ENCODE measurements around the gene BLOC1S1.

BLOC1S1 gene

DNA sequence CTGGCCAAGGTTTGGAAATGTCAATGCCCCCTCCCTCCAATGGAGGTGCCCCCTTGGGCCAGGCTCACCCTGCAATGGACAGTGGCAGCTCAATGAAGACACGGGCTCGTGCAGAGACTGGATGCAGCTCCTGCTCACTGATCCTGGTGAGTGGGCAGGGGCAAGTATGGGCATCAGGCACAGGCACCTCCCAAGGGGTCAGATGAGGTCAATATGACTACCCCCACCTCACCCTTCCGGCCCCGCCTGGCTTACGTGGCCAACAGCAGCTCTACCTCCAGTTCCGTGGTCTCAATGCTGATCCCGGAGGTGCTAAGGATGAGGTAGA lies 21.7 kb upstream of the BLOC1S1 start:
- in situ Hi-C loops (cut with HindIII; ENCODE audit: low sequenced_read_pairs): no loop called here

DNA sequence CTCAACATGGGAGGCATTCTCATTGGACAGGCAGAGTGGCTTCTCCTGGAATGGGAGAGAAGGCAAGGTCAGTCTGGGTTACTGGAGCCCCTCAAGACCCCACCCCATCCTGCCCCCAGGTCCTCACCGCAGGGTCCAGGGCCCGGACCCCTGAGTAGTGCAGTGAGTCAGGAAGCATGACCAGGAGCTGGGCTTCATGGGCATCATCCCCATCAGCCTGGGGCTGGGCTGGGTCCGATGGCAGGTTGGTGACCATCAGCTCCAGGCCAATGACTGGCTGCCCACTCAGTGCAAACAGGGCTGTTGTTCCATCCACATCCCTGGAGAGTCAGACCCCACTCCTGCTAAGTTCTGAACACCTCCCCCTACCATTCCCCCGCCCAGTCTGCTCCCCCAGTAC lies 21.2 kb upstream of the BLOC1S1 start:
- in situ Hi-C loops (cut with HindIII; ENCODE audit: low sequenced_read_pairs): loop anchor here (5.0 kb wide), 1 partner anchor 67 kb away; no protein-coding TSS in a partner anchor

DNA sequence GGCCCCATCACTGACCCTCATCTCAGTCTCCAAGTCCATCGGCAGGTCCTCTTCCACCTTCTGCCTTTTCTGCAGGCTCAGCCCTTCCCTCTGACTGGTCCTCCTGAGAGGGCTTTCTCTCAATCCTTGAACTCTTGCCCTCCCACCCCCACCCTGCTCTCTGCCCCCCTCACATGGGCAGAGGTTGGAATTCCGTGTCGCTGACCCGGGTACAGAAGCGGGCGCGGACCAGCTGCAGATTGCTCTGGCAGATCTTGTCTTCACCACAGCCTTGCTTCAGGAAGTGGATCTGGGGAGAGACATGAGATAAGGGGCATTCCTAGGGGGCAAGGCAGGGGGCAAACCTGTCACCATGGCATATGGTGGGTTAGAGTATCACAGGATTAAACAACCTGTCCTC lies 20.5 kb upstream of the BLOC1S1 start:
- in situ Hi-C loops (cut with HindIII; ENCODE audit: low sequenced_read_pairs): loop anchor here (5.0 kb wide), 1 partner anchor 68 kb away; no protein-coding TSS in a partner anchor

DNA sequence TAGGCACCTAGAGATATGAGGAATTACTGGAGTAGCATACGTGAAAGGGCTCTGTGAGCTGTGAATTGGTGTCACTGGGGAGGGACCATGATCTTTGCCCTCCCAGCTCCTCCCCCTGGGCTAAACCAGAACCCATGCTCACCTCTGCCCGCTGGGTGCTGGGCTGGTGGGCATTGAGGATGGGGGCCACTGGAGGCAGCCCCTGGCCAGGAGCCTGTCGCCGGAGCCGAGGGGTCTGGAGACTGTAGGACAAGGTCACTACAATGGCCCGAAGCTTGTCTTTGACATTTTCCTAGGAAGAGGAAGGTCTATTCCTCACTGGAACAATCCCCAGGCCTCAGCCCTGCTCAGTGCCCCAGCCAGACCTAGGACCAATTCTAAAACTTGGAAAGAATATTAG lies 19.7 kb upstream of the BLOC1S1 start:
- in situ Hi-C loops (cut with HindIII; ENCODE audit: low sequenced_read_pairs): loop anchor here (5.0 kb wide), 1 partner anchor 69 kb away; no protein-coding TSS in a partner anchor

DNA sequence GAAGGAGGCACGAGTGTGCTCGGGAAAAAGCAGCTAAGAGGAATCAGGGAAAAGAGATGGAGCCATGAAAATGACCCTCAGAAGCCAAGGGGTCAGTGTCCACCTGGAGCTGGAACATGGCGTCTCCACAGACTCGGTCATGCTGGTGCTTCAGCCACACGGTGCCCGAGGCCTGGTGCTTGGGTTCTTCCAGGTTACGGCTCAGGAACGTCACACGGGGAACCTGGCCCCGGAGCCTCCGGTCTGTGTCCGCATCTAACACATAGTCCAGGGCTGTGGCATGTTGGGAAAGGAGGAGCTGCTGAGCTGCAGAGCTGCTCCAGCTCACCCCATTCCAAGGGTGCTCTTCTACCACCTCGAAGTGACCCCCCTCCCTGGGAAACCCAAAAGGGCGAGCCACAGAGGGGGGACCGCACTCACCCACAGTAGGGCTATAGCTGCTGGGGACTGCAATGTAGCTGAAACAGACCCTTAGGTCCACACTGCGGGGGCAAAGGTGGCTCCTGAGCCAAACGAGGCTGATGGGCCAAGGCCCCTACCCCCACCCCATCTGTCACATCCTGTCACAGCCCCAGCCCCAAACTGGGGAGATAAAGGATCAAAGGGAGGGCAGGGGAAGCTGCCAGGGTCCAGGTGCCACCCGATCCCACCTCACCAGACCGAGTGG lies 18.9 kb upstream of the BLOC1S1 start:
- in situ Hi-C loops (cut with HindIII; ENCODE audit: low sequenced_read_pairs): loop anchor here (5.0 kb wide), 1 partner anchor 70 kb away; no protein-coding TSS in a partner anchor

DNA sequence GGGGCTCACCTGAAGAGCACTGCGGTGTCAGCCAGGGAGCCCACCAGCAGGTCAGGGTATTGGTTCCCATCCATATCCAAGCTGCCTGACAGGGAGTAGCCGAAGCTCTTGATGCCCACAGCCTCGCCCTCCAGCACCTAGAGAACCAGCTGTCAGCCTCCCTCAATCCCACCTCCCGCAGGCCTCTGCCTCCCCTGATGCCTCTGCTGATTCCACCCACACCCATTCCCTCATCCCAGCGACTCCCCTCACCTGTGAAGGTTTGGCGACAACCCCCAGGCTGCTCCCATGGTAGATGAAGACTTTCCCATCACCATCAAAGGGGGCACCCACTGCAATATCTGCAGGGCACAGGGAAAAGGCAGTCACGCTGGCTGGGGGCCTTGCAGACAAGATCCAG lies 18.2 kb upstream of the BLOC1S1 start:
- in situ Hi-C loops (cut with HindIII; ENCODE audit: low sequenced_read_pairs): loop anchor here (5.0 kb wide), 1 partner anchor 70 kb away; no protein-coding TSS in a partner anchor

DNA sequence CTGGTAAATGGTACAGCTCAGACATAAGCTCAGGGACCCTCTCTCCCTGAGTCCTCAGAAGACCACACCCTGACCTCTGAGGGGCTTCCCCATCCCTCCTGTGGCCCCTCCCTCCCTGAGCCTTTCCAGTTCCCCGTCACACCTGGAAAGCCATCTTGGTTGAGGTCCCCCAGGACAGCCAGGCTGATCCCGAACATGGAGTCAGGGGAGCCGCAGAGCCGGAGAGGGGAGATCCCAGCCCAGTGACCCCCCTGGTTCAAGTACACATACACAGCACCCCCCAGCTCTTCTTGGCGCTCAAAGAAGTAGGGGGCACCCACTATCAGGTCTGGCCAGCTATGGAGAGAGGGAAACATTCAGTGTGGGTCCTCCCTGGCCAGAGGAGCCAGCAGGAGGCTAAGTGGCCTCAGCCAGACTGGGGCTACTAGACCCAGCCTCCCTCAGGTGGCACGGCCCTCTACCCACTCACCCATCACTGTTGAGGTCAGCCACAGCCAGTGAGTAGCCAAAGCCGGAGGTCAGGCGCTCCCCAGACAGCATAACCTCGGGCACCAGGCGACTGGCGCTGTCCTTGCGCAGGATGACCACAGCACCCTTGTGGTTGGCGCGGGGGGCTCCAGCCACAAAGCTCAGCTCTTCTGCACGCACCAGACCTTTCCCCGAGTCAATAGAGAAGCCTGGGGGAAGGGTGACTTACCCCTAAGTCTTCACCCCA lies 17.4 kb upstream of the BLOC1S1 start:
- in situ Hi-C loops (cut with HindIII; ENCODE audit: low sequenced_read_pairs): loop anchor here (5.0 kb wide), 1 partner anchor 71 kb away; no protein-coding TSS in a partner anchor

DNA sequence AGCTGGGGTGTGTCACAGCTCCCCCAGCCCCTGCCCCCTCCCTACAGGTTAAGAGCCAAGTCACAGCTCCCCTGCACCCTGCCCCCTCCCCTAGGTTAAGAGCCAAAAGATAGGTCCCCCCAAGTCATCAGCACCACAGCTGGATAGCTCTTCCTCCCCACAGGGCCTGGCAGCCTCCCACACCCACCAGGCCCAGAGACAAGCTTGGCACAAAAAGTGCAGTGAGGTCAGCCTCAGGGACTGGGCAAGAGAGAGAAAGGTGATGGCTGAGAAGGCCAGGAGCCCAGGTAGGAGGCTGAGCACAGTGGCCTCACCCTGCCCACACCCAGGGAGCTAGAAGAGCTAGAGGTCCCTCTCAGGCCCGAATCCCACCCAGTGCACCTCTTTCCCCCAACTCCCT lies 16.9 kb upstream of the BLOC1S1 start:
- in situ Hi-C loops (cut with HindIII; ENCODE audit: low sequenced_read_pairs): loop anchor here (5.0 kb wide), 1 partner anchor 72 kb away; no protein-coding TSS in a partner anchor

DNA sequence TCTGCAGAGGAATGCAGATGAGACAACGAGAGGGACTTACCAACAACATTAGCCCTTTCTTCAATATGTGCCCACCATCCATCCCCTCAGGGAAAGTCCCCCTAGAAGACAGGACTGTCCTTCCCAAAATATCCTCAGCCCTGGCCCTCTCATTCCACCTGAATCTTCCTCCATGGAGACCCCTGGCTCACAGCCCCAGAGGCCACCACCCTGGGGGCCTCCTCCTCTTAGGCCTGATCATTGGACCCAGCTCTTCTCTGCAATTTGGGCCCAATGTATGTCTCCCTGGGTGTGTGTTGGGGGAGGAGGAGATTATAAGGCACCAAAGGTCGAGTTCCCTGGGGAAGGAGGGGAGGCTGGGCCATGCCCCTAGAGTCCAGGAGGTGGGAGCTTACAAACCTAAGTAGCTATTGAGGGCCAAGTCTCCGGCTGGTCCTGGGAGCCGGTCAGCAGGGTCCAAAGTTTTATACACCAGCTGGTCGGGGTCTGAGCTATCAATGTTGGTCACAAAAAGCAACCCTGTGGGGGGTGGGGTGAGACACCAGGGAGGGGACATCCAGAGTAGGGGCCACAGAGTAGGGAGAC lies 16.3 kb upstream of the BLOC1S1 start:
- in situ Hi-C loops (cut with HindIII; ENCODE audit: low sequenced_read_pairs): loop anchor here (5.0 kb wide), 1 partner anchor 72 kb away; no protein-coding TSS in a partner anchor

DNA sequence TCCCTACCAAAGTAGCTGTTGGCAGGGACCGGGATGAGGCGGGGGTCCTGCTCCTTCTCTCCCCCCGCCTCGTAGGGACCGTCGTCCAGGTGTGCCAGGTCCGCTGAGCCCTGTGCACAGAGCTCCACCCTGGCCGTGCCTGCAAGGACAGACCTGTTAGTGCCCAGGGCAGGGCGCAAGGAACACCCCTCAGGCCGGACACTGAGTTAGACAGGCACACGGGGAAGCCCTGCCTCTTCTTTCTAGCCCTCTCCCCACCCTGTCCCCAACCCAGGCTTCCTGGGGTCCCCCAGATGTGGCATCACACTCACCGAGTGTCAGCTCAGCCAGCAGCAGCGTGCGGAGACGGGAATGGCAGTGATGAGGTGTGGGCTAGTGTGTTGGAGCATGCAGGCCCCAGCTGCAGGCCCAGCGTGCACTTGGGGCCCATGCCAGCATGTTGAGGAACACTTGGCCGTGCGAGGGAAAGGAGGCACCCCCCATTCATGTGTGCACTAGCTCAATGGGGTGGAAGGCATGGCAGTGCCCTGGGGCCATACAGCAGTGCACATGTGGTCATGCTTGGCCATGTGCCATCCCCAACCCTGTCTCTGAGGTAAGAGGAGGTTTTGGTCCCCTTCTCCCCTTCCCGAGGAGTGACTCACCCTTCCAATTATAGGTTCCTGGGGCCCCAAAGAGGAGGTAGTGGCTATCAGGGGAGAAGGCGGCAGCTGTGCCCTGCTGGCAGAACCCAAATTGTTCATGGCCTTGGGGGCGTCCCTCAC lies 15.4 kb upstream of the BLOC1S1 start:
- in situ Hi-C loops (cut with HindIII; ENCODE audit: low sequenced_read_pairs): no loop called here

DNA sequence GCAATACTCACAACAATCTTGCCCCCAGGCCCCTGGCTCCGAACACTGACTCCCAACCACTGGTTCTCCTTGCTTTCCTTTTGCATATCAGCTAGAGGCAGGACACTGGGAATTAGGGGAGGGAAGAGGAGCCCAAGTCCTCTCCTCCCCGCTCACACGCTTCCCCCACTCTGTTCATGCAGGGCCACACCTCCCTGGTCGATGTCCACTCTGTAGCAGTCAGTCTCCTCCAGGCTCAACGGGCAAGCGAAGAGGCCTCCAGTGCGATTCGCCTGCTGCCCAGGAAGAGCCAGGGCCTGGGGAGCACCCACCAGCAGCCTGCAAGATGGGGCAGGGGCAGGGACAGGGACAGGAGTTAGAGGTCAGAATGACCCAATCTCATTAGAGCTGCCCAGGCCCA lies 13.0 kb upstream of the BLOC1S1 start:
- in situ Hi-C loops (cut with HindIII; ENCODE audit: low sequenced_read_pairs): no loop called here

DNA sequence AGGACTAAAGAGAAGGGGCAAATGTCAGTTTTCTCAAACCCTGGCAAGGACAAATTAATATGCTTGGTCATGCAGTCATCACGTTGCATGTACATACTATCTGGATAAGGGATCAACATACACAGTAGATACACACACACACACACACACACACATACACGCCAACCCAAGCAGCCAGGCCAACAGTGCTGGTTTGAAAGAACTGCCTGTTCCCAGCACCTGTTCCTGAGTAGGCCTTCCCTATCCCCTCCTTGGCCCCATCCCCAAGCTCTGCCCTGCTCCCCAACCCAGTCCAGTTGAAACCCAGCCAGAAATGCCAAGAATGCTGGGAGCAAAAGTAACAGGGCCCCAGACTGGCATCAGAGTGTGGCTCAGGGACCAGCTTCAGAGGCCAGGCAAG lies 12.6 kb upstream of the BLOC1S1 start:
- in situ Hi-C loops (cut with HindIII; ENCODE audit: low sequenced_read_pairs): no loop called here

DNA sequence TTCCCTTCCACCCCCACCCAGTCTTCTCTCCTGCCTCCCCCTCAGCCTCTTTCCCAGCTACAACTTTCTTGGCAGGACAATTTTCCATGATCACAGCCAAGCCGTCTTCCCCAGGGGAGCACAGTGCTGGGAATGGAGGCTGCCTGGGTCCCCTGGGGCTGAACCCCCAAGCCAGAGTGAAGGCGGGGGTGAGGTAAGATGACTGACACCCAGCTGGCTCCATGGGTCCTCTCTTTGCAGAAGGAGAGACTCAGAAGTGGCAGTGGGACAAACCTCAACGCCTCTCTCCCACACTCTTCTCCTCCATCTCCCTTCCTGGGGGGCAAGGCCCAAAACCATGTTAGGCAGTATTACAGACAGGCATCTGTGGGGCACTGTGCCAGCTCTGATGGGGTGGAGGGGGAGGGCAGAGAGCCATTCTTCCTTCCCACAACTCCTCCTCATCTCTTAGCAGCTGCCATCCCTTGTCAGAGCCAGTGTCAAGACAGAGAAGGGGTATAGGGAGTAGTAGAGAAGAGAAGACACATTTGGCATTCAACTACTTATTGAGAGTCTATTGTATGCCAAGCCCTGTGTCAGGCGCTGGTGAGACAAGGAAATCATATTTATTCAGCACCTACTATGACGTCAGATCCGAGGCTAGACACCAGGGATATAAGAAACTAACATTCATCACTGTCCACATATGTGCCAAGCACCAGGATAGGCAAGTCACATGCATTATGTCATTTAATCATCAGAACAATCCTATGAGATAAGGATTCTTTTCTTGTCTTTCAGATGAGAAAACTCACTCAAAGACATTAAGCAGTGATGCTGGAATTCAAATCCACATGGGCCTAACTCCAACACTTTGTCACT lies 11.7 kb upstream of the BLOC1S1 start:
- in situ Hi-C loops (cut with HindIII; ENCODE audit: low sequenced_read_pairs): no loop called here

DNA sequence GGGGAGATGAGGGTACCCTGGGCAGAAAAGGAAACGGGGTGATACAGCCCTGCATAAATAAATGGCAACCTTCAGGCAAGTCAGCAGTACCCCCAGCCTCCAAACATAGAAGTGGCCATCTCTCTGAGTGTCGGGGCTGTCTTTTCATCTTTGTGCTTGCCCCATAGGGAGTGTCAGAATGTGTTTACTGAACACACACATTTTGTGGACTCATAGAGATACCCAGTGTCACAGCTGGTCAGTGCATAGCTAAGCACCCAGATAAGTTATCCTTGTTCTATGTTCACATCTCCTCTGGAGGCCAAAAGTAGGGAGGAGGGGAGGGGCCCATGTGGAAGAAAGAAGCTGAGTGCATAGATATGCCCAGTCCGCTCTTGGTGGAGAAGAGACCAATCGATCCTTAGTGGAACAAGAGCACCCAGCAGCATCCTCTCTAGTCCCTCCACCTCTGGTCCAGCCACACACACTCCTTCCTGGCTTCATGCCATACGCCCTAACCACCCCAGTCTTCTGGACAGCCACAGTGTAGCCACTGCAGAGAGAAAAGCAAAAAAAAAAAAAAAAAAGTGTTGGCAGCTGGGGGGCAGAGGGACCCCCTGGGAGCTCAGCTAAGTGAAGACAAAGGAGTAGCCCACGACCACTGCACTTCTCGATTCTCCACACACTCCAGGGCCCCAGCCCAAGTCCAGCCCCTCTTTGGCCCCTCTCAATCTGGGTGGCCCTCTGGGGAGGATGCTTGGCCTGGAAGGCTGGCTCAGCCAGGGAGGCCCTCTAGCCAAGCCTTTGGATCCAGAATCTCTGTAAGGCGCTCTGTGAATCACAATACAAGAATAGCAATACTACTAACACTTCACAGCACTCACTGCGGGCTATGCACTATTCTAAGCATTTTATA lies 10.8 kb upstream of the BLOC1S1 start:
- in situ Hi-C loops (cut with HindIII; ENCODE audit: low sequenced_read_pairs): no loop called here

DNA sequence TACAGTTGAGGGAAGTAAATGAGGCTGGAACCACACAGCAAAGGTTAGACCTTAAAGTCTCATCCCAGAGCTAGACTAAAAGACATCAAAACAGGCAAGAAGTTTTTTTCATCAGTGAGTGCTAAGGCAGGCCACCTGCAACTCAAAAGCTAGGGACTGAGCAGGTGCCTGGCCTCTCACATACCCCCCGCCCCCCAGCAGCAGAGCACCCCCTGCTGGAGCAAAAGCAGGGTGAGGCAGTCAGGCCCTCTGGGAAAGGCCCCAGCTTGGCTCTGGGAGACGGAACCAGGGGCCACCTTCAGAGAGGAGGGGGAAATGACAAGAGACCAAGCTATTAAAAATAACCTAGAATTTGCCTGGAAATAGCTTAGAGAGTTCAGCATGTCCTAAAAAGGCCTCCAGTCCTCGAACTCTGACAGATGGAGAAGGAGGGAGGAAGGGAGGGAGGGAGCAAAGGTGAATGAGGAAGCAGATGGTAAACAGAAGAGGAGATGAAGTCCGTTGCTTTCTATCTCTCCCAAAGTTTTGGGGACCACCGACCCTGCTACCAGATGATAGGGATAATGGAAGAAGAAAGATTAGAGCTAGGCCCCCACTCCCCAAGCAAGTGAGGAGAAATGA lies 10.0 kb upstream of the BLOC1S1 start:
- in situ Hi-C loops (cut with HindIII; ENCODE audit: low sequenced_read_pairs): no loop called here

DNA sequence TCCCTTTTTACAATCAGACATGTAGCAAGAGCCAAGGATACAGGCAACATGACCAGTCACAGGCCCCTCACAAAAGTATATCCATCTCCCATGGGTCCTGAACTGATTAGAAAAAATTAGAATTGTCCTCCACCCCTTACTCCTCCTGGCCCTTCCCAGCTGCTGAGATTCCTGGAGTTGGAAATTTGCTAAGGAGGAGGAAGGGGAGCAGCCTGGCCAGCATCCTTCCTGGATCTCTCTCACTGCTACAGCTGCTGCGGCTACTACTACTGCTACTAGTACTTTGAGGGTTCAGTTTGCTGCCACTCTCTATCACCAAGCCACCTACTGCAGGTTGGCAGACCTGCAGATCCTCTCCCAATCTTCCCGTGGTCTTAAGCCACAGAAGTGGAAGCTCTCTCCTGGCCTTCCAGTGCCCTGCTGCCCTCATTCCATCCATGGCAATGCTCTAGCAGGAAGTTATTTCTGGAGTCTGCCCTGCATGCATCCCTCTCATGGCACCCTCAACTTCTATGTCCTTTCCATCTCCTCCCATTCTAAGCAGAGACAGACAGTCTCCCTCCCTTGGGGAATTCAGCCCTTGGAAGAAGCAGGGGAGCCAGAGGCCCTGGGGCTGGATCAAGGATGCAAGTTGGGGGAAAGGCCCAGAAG lies 9.2 kb upstream of the BLOC1S1 start:
- in situ Hi-C loops (cut with HindIII; ENCODE audit: low sequenced_read_pairs): no loop called here

DNA sequence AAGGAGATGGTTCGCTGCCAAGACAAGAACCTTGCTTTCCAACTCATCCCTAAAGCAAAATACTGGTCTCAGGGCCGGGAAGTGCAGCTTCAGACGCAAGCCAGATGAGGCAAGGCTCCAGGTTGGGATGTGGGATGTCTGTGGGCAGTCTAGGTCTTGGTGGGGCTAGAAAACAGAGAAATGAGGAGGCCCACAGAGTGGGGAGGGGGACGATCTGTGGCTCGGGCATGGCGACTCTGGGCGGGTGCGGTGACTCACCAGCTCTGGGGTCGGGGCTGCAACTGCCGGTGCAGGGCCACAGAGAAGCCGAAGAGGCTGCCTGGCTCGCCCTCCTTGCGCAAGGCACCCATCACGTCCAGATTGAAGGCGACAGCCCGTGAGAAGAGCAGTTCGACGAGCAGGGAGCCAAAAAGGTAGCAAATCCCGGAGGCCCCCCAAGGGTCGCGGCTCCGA lies 8.6 kb upstream of the BLOC1S1 start:
- in situ Hi-C loops (cut with HindIII; ENCODE audit: low sequenced_read_pairs): no loop called here

All from endothelial cell of hepatic sinusoid (primary cell).